HG02970 (cell line): ENCODE data around the gene CHN2.

Experiments used
- ATAC-seq: cut with Tn5 transposase; IDR thresholded peaks from one replicate; pipeline ENCODE4 v1.9.1; 2021; ENCODE audit warnings: mild to moderate bottlenecking, moderate library complexity, moderate number of reproducible peaks; ENCODE audit not compliant: unreplicated experiment, low FRiP score

CHN2 gene

GRCh38 chr7:29302666-29303395 lies 108.3 kb downstream of the CHN2 start:
- no peak for ATAC-seq

DNA sequence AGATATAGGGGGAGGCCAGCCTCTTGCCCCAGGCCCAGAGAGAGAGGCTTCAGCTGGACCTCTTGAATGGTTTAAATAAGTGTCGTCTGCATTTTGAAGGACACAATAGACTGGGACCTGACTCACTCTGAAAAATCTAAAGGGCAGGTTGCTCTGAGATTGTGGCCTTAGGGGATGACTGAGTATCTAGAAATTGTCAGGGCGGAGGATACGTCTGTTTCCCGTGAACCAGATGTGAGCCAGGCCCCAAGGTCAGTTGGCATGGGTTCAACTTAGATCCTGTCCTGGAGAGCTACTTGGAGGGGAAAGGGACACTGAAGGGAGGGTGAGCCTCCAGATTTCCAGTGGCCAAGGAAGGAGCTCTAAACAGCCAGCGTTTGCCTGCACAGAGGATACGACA lies 110.2 kb downstream of the CHN2 start:
- ATAC-seq, result no peak

DNA sequence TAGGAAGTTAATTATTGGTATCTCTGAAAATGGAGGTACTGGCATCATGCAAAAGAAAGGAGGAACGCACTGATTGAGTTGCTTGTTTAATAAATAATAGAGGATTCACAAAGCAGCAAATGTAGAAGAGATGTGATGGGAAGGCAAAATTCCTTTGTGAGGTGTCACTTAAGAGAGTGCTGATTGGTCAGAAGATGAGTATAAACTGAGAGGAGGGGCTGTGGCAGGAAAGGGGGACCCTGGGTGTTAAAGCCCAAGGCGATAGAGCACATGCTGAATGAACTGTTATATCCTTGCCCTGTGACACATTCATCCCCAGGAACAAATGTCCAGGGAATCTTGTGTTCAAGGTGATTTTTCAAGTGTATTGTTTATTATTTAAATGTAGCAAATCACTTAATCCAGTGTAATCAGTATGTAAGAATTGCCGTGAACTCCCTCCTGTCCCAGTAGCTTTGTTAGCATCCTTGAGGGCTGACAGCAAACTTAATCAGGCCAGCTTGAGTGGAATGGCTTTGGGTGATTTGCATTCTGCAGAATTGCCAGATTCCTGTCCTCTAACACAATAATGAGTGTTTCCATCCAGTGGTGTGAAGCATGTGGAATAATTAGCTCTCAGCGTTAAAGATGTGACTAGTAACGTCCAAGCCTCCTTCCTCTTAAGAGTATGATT lies 111.9 kb downstream of the CHN2 start:
- no peak for ATAC-seq

- ATAC-seq, result no peak
These were observed 113.8 kb downstream of the CHN2 start for GRCh38 chr7:29308424-29308823.

- no peak for ATAC-seq
These were observed 114.7 kb downstream of the CHN2 start for GRCh38 chr7:29309041-29309854.

DNA sequence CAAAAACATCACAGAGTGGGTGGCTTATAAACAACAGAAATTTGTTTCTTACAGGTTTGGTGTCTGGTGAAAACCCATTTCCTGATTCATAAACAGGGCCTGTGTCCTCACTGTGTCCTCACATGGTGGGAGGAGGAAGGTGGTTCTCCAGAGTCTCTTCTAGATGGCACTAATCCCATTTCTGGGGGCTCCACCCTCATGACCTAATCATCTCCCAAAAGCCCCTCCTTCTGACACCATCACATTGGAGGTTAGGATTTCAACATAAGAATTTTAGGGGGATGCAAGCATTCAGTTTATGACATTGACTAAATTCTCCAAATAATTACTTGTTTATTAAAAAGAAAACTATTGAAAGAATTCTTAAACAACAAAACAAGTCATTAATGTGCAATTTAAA lies 116.0 kb downstream of the CHN2 start:
- ATAC-seq, result no peak

GRCh38 chr7:29311314-29311713 lies 116.7 kb downstream of the CHN2 start:
- no peak for ATAC-seq

- no peak for ATAC-seq
These were observed 119.6 kb downstream of the CHN2 start for GRCh38 chr7:29314148-29314547.

GRCh38 chr7:29315122-29315891 lies 120.7 kb downstream of the CHN2 start:
- no peak for ATAC-seq

DNA sequence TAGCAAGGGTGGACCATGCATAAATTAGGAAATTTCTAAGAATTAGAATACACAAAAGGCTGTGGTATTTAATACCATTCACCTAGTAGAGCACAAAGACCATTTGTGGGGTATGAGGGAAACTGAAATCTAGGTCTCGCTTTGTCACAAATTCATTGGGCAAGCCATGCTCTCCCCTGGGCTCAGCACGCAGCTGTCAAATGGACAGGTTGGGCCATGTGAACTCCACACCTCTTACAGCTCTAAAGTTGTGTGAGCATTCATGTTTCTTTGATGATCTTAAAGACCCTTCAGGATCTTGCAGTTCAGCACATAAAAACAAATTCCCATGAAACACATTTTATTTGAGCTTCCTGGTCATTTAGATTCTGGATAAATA lies 121.3 kb downstream of the CHN2 start:
- ATAC-seq, result no peak

DNA sequence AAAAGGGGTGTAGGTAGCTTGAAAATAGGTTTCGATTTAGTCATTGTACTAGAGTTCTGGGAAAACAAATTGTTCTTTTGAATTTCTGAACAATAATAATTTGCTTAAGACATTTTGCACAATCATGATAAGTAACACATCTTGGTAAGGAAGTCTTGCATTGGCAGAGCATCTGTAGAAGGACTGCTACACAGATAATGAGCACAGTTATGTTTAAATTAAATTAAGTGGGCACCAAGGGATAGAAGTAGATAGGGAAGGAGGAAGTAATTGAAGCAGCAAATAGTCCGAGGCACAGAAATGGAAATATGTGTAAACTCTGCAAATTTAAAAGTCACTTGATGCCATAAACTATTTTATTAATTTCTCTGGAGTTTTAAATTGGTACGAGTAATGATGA lies 122.4 kb downstream of the CHN2 start:
- no peak for ATAC-seq

DNA sequence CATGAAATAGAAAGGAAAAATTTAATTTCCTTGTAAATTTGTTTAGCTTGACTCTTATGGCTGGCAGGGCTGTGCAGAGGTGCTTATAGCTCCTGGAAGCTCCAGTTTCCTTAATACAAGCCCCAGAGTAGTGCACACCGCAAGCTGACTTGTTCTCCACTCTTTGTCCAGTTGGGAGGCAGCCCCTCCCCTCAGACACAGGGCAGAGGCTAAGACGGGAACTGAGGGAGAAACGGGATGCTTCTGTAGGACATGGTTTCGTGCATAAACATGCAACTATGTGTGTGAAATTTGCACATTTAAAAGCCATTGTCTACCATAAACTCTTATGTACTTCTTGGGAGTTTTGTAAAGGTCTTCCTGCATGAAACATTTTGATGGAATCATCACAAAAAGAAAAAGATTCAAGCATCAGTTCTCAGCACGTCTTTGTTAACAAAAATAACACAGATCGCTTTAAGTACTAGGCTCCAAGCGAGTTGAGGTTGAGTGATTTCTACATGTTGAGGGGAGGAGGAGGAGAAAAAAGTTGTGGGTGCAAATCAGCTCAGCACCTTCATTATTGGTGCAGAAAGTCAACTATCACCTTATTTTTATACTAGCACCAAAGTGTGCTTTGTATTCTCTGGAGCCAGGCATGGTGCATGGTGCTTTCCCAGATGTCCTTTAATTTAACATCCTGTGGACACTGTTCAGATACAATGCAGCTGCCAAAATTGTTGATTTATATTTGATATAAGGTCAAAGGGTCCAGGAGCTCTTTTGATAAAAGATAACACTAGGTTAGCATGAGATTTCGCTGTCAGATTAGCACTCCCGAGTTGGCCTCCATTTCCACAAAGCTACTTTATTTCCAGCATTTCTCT lies 124.5 kb downstream of the CHN2 start:
- ATAC-seq, result no peak

DNA sequence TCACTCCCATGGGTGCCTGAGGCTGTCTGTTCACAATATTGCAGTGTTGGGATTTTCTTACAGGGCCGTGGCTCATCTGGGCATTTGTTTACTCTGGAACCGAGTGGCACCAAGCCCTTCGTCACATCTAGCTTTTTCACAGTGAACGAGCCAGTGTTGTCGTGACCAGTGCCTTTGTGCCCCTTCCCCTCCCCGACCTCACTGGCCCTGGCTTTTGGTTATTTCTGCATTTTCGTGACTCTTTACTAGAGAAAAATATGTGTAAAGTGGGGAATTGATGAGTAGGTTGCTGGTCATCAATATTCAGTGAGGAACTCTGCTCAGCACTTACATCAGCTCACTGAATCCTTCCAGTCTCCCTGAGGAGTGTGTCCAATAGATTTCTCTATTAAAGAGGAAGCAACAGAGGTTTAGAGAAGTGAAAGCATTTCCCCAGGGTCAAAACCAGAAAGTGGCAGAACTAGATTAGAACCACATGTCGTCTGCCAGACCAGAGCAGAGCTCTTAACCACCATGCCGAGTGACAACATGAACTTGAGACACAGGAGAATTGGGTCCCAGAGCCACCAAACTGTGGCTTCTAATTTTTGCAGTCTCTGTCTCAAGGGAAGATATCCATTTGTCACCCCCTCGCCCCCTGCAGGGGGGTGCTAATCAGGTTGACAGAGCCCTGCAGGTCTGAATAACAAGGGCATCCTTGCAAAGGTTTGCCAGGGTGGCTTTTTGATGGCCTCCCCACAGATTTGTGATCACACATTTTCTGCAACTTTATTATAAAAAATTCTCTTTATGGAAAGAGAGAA lies 125.3 kb downstream of the CHN2 start:
- ATAC-seq, result peak; percentile 56

- ATAC-seq, result no peak
These were observed 126.0 kb downstream of the CHN2 start for GRCh38 chr7:29320577-29320976.

- ATAC-seq, result no peak
These were observed 127.6 kb downstream of the CHN2 start for GRCh38 chr7:29322023-29322712.

DNA sequence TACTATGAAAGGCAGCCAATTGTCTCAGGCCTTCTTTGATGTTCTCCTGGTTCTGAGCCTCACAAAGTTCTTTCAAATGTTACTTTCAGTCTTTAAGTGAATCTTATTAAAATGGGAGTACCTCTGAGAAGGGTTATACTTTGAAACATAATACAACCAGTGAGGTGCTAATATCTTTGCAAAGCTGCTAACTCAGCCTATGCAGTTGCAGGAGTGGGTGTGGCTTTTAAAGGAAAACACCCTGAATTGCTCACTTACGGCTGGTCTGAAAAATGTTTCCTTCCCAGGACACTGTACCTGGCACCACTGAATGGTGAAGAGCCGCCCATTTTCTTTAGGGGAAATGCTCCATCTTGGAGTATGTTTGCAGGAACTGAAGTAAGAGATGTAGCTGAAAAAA lies 130.9 kb downstream of the CHN2 start:
- ATAC-seq, result no peak

DNA sequence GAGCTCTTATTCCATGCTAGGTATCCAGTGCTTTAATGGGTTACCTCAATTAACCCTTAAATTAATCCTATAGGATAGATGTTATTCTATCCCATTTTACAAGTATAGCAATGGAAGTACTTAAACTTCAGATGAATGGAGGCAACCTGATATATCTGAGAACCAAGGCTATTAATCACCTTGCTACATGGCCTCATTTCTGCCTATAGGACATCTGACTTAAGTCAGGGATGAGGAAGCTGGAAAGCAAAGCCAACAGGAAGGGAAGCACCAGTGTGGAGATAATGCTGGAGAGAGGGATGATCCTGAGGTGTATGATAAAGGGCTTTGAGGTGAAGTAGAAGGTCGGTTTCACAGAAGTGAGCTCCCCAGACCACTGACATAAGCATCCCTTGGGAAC lies 132.3 kb downstream of the CHN2 start:
- no peak for ATAC-seq

- no peak for ATAC-seq
These were observed 132.9 kb downstream of the CHN2 start for GRCh38 chr7:29327455-29327854.
